NCI-H2081 treated with DMSO at 0.1 percent for 48 hours (cell line): ENCODE data around the gene ENDOG.
"Not testable (repeated sequence)": the region's sequence is repeated elsewhere in the genome, so short reads cannot be mapped to it uniquely, and the experiment has no call there.

ENCODE experiments used
- DNase-seq: peaks from one replicate; lab custom pipeline; 2025; lab: John Stamatoyannopoulos, UW

Gene ENDOG

DNA sequence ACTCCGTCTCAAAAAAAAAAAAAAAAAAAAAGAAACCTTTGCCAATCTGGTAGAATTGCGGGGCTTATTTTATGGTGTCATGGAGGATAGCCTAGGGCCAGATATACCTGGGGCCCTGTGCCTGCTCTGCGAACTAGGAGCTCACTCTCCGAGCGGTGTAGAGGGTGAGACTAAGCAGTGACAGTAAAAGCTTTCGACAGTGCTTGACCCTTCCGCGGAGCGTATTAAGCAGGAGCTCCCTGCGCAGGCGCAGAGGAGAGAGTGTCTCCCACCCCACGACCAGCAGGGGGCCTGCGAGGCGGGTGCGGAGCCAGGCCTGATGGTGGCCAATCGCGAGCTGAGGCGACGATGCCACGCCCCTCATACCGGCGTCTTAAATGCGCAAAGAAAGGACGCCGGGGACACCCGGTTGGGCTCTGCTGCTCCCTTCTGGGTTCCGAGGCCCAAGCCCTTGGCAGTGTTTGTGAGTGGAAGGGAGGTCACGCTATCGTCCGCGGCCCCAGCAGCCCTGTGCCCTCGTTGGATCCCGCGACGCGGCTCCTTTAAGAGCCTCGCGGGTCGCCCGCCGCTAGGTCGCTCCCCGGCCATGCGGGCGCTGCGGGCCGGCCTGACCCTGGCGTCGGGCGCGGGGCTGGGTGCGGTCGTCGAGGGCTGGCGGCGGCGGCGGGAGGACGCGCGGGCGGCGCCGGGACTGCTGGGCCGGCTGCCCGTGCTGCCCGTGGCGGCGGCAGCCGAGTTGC is at the start of gene ENDOG:
Gene ENDOG (plus strand): TSS at position 402 of the 740 bp plus-strand sequence. CDS start 185 bp downstream, at position 587.
- peak; percentile 87 for DNase-seq

DNA sequence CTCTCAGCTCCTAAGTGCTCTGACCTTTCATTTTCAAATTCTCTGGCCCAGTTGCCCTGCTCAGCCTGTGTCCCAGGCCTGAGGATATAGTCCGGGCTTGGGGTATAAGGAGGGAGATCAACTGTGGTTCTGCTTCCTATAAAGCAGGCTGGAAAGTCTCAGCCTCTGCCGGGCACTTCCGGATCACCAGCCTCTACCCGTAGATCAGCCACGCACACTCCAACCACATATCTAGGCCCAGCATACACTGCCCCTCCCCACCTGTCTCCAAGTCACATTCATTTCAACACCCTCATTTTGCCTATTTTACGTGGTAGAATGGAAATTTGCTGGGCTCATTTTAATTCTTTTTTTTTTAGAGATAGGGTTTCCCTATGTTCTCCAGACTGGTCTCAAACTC is 49.7 kb upstream of the ENDOG start:
- DNase-seq: no peak

DNA sequence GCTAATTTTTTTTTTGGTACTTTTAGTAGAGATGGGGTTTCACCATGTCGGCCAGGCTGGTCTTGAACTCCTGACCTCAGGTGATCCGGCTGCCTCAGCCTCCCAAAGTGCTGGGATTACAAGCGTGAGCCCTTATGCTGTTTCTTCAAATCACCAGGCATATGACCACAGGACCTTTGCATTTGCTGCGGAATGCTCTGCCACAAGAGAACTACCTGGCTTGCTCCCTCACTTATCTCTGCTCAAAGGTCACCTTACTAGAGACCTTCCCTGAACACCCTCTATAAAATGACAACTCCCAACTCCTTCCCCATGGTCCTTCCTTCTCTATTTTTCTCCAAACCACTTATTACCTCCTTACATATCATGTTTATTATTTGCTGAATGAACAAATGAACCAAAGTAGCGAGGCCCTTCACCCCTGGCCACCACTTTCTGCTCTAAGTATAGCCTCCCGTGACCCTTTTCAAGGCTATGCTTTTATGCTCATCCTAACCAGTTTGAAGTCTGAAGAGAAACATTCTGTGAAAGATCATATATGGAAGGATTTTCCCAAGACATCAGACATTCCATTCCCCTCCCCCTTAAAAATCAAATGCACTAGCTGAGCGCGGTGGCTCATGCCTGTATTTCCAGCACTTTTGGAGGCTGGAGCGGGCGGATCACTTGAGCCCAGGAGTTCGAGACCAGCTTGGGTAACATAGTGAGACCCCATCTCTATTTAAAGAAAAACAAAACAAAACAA is 47.8 kb upstream of the ENDOG start:
- no peak for DNase-seq

DNA sequence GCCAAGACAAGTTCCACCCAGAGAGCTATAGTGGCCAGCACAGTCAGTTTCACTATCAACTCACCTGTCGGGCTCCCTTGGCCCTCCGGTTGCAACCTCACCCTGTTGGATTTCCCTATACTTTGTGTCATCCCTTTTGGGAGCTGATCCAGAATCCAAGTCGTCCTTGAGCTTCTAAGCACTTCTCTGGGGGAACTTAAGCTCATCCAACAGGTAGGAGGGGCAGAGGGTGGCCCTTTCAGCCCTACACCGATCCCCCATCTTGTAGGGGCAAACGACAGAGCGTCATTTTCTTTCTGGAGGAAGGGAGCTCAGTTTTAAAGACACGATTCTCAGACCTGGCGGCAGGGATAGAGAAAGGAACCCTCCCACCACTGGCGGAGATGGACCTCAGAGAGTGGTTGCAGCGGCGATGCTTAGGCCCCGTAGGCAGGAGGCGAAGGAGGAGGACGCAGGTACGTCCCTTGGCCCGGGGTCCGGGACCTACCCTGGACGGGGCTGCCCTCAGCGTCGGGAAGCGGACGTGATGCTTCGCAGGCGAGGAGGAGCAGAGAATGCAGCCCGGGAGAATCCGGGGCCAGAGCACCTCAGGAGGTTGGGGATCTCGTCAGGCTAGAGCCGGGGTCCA is 47.1 kb upstream of the ENDOG start:
- DNase-seq: no peak

DNA sequence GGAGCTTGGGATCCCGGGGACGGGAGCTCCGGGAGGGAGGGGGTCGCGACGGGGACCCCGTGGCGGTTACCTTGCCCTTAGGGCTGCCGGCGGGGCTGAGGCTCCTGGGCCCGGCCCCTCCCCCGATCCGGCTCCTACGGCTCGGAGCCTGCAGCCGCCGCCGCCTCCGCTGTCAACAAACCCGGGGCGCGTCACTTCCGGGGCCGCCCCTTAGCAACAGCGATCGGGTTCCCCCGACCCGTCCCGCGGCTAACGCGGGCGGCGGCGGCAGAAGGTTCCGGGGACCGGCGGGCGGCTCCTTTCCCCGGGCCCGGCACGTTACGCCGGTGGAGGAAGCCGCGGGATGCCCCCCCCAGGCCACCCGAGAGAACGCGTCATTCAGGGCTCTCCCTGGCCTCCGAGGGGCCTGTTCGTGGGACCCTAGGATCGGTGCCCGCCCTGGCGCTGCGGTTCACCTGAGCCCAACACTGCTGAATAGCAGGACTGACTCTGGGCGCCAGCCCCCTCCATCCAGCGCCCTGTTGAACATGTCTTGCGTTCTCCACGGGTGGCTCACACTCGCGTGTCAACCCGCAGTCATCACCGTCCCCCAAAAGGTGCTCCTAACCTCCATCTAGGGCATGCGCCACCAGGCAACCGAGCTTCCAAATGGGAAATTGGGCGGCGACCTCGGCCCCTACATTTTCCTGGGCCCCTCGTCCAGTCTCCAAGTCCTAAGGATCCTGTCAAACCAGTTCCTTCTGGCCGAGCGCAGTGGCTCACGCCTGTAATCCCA is 46.4 kb upstream of the ENDOG start, which contains the start of gene ZER1:
Gene ZER1 (minus strand): TSS at position 183 of the 775 bp plus-strand sequence. CDS start 16,362 bp downstream, outside the sequence.
- DNase-seq: peak; percentile 34

DNA sequence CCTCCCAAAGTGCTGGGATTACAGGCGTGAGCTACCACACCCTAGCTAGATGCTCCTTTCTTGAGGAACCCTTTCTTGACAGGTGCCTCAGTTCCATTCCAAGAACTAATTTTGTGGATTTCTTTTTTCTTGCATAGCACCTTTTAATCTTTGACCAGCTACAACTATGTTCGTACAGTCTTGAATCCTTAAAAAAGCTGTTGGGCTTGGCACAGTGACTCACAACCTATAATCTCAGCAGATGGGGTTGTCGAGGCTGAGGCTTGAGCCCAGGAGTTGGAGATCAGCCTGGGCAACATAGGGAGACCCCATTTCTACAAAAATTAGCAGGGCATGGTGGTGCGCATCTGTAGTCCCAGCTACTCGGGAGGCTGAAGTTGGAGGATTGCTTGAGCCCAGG is 45.3 kb upstream of the ENDOG start:
- DNase-seq: no peak

DNA sequence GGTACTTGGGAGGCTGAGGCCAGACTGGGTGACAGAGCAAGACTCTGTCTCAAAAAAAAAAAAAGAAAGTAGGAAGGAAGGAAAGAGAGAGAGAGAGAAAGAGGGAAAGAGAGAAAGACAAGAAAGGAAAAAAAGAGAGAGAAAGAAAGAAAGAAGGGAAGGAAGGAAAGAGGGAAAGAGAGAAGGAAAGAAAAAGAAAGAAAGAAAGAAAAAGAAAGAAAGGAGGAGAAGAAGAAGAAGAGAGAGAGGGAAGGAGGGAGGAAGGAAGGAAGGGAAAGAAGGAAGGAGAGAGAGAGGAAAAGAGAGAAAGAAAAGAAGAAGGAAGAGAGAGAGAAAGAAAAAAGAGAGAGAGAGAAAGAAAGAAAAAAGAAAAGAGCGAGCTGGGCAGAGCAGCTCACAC is 43.5 kb upstream of the ENDOG start:
- DNase-seq: no peak

DNA sequence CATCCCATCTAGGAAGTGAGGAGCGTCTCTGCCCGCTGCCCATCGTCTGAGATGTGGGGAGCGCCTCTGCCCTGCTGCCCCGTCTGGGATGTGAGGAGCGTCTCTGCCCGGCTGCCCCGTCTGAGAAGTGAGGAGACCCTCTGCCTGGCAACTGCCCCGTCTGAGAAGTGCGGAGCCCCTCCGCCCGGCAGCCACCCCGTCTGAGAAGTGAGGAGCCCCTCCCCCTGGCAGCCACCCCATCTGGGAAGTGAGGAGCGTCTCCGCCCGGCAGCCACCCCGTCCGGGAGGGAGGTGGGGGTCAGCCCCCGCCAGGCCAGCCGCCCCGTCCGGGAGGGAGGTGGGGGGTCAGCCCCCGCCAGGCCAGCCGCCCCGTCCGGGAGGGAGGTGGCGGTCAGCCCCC is 38.2 kb upstream of the ENDOG start:
- not testable (repeated sequence) for DNase-seq

DNA sequence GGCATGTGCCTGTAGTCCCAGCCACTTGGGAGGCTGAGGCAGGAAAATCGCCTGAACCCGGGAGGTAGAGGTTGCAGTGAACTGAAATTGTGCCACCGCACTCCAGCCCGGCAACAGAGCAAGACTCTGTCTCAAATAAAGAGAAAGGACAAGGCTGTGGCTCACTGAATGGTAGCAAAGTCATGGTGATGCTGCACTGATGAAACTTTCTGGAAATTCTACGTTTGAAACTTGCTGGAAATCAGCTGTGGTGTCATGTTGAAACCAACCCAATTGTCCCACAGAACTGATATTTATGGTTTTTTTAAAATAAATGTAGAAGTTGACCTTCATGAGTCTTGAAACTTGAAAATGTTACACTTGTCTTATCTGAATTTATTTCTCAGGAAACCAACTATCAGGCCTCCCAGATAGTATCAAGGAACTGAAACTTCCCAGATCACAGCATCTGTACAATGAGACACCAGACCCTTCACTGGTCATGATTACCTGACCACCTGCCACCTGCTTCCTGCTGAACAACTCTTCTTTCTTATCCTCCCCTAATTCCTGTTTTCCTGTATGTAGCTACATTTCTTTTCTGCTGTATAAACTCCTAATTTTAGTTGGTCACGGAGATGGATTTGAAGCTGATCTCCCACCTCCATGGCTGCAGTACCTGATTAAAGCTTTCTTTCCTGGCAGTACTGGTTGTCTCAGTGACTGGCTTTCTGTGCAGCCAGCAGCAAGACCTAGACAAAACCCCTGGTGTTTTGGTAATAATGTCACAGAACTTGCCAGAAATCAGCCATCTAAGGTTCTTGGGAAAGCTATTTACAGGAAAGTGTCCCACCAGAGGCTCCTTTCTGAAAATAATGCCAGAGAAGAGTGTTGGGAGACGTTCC is 36.9 kb upstream of the ENDOG start:
- no peak for DNase-seq

DNA sequence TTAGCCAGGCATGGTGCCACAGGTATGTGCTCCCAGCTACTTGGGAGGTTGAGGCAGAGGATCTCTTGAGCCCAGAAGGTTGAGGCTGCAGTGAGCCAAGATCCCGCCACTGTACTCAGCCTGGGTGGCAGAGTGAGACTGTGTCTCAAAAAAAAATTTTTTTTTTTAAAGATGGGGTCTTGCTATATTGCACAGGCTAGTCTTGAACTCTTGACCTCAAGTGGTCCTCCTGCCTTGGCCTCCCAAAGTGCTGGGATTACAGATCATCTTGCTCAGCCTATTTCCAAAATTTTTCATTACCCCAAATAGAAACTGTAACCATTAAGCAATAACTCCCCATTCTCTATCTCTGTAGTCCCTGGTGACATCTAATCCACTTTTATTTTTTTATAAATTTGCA is 35.6 kb upstream of the ENDOG start:
- DNase-seq: no peak

DNA sequence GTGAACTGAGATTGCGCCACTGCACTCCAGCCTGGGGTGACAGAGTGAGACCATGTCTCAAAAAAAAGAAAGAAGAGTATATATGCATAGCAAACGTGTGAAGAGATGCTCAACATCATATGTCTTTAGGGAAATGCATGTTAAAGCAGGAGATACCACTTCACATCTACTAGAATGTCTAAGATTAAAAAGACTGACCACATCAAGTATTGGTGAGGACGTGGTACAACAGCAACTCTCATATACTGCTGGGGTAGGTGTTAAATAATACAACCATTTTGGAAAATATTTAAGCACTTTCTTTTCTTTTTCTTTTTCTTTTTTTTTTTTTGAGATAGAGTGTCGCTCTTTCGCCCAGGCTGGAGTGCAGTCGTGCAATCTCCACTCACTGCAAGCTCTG is 32.9 kb upstream of the ENDOG start:
- DNase-seq: no peak

DNA sequence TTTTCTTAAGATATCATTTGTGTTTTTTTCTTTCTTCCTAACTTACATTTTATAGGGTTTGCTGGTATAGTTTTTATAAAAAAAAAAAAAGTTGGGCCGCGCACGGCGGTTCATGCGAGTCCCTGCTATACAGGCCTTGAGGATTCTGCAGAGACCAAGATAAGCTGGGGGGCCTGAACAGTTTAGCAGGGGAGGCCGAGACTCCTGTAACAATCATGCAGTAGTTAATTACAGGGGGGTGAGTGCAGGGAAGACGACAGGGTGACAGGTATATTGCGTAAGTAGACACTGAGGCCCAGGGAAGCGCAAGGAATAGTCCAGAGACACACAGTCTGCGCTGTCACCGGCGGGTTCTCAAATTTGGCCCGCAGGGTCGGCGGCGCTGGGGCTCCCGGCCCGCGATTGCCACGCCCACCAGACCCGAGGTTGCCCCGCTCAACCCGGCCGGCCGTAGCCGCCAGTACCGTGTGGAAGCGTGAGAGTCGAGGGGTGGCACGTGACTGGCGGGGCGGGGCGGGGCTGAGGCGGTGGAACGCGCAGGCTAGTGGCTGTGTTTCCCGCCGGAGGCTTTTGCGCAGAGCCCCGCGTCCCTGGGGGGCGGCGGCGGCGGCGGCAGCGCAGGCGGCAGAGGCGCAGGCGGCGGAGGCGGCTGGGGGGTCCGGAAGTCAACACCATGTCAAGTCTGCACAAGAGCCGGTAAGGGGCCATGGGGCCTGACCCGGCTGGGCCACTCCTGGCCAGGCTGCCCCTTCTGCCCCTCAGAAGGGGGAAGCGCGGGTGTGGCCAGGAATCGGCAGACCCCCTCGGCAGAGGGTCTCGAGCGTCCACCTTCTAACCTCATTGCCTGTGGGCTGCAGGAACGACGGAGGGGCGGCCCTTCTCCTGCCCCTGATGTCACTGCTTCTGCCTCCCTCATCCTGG is 31.4 kb upstream of the ENDOG start, which contains the start of gene TBC1D13:
Gene TBC1D13 (plus strand): TSS at position 573 of the 921 bp plus-strand sequence. CDS start 101 bp downstream, at position 674.
- peak; percentile 3 for DNase-seq

DNA sequence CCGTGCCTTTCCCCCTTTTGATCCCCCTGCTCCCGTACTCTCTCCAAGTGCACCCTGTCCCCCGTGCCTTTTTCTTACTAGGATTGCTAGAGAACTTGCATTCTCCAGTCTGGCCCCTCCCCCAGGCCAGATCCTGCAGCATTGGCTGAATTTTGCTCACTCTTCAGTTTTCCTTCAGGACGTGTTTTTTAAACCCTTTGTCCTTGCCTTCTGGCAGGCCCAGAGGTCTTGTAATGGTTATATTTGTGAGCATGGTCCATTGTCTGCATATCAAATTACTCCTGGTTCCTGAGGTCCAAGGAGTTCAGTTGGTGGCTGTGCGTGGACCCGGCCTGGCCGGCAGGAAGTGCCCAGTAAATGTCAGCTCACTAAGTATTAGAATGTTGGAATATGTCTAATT is 30.6 kb upstream of the ENDOG start:
- no peak for DNase-seq

DNA sequence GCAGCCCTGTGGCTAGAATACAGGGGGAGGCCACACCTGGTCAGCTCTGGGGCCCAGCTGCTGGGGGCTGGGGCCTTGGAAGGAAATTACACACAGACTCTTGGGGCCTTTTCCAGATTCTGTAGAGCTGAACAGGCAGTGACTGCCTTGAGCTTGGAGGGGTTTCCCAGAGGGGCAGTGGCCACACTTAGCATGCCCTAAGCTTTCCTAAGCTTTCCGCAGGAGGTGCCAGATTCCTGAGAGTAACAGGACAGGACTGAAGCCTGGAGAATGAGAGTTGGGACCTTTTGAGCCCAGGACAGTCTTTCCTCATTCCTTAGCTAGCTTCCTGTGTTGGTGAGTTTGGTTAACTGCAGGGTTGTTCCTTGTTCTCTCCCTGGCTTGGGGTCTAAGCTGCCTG is 29.9 kb upstream of the ENDOG start:
- no peak for DNase-seq

DNA sequence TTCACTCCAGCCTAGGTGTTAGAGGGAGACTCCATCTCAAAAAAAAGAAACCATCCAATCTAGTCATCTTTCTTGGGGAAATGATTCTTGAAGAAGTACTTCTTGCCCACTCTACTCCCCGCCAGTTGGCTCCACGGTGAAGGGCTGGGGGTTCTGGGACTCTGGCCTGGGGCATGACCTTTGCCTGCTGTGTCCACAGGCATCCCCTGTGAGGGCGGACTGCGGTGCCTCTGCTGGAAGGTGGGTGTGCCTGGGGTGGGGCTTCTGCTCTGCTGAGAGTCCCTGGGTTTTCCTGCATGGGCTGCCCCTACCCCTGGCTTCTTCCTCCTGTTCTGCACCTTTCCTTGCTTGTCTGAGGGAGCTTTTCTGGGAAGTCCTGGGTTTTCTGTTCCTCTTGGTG is 27.8 kb upstream of the ENDOG start:
- no peak for DNase-seq

DNA sequence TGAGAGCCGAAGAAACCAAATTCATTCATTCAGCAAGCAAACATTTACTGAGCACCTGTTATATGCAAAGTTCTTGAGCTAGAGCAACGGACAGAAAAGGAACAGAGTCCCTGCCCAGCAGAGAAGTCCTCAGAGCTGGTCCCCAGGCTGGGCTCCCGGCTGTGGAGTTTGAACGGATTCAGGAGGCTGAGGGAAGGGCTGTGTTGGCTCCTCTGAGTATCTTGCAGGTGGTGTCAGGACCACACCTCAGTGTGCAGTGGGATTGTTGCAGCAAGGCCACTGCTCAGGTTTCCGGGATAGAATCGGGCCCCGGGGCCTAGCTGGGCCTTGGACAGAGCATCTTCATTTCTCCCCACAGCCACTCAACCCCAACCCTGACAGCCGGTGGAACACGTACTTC is 26.2 kb upstream of the ENDOG start:
- no peak for DNase-seq

DNA sequence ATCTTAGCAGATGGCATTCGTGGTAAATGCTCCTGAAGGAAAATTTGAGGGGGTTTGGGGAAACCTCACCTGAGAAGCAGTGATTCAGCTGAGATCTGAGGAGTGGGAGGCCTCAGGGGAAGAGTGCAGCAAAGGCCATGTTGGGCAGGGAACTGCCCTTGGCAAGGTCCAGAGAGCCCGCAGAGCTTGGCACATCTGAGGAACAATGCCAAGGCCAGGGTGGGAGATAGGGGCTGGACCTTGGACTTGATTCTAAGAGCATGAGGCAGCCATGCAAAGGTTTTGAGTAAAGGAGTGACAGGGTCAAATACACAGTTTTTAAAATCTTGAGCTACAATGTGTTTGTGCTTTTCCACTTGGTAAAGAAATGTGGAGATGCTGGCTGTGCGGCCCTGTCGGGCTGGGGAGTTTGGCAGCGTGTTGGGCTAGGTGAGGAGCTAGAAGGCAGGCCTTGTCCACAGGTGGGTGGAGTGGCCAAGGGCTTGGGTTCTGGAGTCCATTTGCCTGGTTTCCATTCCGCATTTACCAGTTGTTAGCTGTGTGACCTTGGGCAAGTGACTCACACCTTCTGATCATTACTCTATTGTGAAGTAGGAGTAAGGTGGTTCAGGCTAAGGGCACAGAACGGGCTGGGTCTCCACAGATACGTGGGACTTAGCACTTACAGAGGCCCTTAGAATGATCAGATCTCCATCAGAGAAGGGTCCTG is 25.2 kb upstream of the ENDOG start:
- no peak for DNase-seq

DNA sequence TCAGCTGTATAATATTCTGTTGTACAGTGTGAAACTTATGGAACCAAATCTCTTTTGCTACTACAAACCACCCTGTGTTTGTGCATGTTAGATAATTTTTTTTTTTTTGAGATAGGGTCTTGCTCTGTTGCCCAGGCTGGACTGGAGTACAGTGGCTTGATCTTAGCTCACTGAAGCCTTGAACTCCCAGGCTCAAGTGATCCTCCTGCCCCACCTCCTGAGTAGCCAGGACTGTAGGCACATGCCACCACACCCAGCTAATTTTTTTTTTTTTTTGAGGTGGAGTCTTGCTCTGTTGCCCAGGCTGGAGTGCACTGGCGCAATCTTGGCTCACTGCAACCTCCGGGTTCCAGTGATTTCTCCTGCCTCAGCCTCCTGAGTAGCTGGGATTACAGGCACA is 23.3 kb upstream of the ENDOG start:
- not testable (repeated sequence) for DNase-seq

DNA sequence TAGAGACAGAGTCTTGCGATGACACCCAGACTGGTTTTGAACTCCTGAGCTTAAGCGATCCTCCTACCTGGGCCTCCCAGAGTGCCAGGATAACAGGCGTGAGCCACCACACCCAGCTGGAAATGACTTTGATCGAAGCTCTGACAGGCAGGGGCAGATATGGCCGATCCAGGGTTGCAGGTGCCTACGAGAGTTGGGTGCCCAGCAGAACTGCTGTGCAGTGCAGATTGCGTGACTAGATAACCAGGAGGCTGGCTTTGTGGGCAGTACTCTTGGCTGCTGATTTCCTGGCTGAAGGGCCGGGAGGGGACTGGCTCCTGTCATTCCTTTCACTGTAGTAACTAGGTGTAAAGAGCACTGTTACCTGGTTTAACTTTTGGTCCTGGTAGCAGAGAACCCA is 19.4 kb upstream of the ENDOG start:
- DNase-seq: no peak
